Calu3 (cell line): ENCODE data around the gene ANO2. TPM values are rescaled to one million over a fixed set of nuclear protein-coding genes. Genes with fewer than 3 reads are reported as not detected.

Source experiments
- BruUV-seq: library from RNA; stranded (reverse); fragments of 400-500 nt; replicated peaks from 2 replicates; lab custom pipeline; 2021; lab: Mats Ljungman, UMichigan
- CTCF ChIA-PET: fragments of 300-600 bp; sonication (Branson Sonifier 250); formaldehyde crosslinking; loops from one replicate; lab custom pipeline; 2022; ENCODE audit warnings: antibody characterized with exemption; lab: Charles Lee
- DNase-seq: peaks from one replicate; pipeline ENCODE4 v3.0.0; 2022
- H3K27ac Mint-ChIP-seq: one replicate; pipeline ENCODE4 v1.8.0; 2022; ENCODE audit warnings: mixed read lengths; ENCODE audit not compliant: unreplicated experiment
- H3K27me3 Mint-ChIP-seq: one replicate; pipeline ENCODE4 v1.8.0; 2022; ENCODE audit warnings: mixed read lengths; ENCODE audit not compliant: unreplicated experiment
- H3K36me3 Mint-ChIP-seq: one replicate; pipeline ENCODE4 v1.8.0; 2022; ENCODE audit warnings: mild to moderate bottlenecking, moderate library complexity, mixed read lengths; ENCODE audit not compliant: insufficient read depth, unreplicated experiment
- H3K4me1 Mint-ChIP-seq: one replicate; pipeline ENCODE4 v1.8.0; 2022; ENCODE audit warnings: mild to moderate bottlenecking, low read depth, mixed read lengths; ENCODE audit not compliant: unreplicated experiment
- H3K4me3 Mint-ChIP-seq: one replicate; pipeline ENCODE4 v1.8.0; 2022; ENCODE audit warnings: mild to moderate bottlenecking, low read depth, moderate library complexity, mixed read lengths; ENCODE audit not compliant: unreplicated experiment
- H3K9me3 Mint-ChIP-seq: one replicate; pipeline ENCODE4 v1.8.0; 2022; ENCODE audit warnings: low read depth, mixed read lengths; ENCODE audit not compliant: unreplicated experiment
- CTCF ChIP-seq: fragments of 200-600 bp; IDR thresholded peaks from one replicate; pipeline ENCODE4 v1.8.0; 2022; ENCODE audit warnings: antibody characterized with exemption; ENCODE audit not compliant: unreplicated experiment
- intact Hi-C: fragments of 100-400 bp; cut with micrococcal nuclease; formaldehyde crosslinking; loops from one replicate; pipeline ENCODE4 v1.10.0; 2022; ENCODE audit not compliant: unreplicated experiment
- total RNA-seq: library from RNA; stranded (reverse); gene quantifications from 2 replicates; pipeline ENCODE4 v1.2.3, GENCODE V29; 2022

The ANO2 gene
- total RNA-seq, 1 experiment from 2014 or later: not detected

GRCh38 chr12:5573390-5573789 lies 371.7 kb downstream of the ANO2 start:
- Mint-ChIP-seq H3K27ac (no peak overlapping the region), H3K9me3 (peaks cover 6% of the 10 kb centered on the region), H3K27me3 (peaks cover 35% of the 10 kb centered on the region), H3K4me1 (no peaks in the 10 kb centered on the region), H3K36me3 (no peaks in the 10 kb centered on the region), H3K4me3 (no peak overlapping the region)
- intact Hi-C loops: no loop called here
- BruUV-seq: no TSS peak
- CTCF ChIA-PET: no interaction called here
- no peak for DNase-seq
- no peak for TF ChIP-seq CTCF

DNA sequence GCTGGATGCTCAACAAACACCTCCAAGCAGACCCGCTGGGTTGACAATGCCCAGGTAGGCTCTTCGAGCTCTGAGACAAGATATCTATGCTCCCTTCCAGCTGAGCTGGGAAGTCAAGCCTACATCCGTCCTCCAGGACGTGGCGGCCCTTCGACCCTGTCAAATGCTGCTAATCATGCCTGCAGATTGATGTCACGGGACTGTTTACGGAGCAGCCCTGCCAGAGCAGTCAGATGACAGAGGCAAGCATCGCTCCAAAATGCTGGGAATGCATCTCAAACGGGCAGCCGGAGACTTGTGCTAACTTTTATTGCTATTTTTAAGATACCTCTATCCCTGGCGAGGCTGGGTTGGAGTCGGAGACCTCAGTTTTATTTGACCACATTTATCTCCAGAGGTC lies 373.9 kb downstream of the ANO2 start:
- no peak overlapping the region for H3K4me3 Mint-ChIP-seq
- H3K9me3 Mint-ChIP-seq: peaks cover 11% of the 10 kb centered on the region
- H3K27me3 Mint-ChIP-seq: peaks cover 56% of the 10 kb centered on the region
- no peak for TF ChIP-seq CTCF
- no peak for DNase-seq
- BruUV-seq: no TSS peak
- no peak overlapping the region for H3K27ac Mint-ChIP-seq
- no peaks in the 10 kb centered on the region for H3K36me3 Mint-ChIP-seq
- CTCF ChIA-PET: no interaction called here
- no peaks in the 10 kb centered on the region for H3K4me1 Mint-ChIP-seq
- intact Hi-C loops: no loop called here

DNA sequence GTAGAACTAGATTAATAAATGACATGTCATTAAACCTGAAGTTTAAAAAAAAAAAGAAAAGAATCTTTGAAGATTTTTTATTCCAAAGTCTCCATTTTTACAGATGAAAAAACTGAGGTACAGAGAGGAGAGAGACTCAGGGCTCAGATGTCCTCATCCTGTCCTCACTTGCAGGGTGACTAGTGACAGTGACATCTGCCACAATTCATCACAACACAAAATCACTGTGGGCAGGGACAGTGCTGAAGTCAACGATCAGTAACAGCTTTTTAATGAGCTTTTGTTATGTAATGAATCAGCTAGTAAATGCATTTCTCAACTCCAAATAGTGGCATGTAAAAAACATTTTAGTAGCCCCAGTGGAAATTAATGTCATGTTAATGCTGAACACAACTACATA lies 374.6 kb downstream of the ANO2 start:
- intact Hi-C loops: no loop called here
- Mint-ChIP-seq H3K27ac (no peak overlapping the region), H3K4me1 (no peaks in the 10 kb centered on the region), H3K27me3 (peaks cover 54% of the 10 kb centered on the region), H3K36me3 (no peaks in the 10 kb centered on the region), H3K4me3 (no peak overlapping the region), H3K9me3 (peaks cover 11% of the 10 kb centered on the region)
- CTCF ChIA-PET: no interaction called here
- DNase-seq: no peak
- no peak for TF ChIP-seq CTCF
- no TSS peak for BruUV-seq

GRCh38 chr12:5568325-5568981 lies 376.6 kb downstream of the ANO2 start:
- CTCF ChIA-PET: no interaction called here
- Mint-ChIP-seq H3K36me3 (no peaks in the 10 kb centered on the region), H3K27ac (no peak overlapping the region), H3K27me3 (peaks cover 37% of the 10 kb centered on the region), H3K4me3 (no peak overlapping the region), H3K9me3 (peaks cover 7% of the 10 kb centered on the region), H3K4me1 (no peaks in the 10 kb centered on the region)
- intact Hi-C loops: no loop called here
- no peak for TF ChIP-seq CTCF
- no TSS peak for BruUV-seq
- DNase-seq: no peak
